ENCODE measurements around the gene ADGRV1.
"Not testable (repeated sequence)": the region's sequence is repeated elsewhere in the genome, so short reads cannot be mapped to it uniquely, and the experiment has no call there.

The ADGRV1 gene

DNA sequence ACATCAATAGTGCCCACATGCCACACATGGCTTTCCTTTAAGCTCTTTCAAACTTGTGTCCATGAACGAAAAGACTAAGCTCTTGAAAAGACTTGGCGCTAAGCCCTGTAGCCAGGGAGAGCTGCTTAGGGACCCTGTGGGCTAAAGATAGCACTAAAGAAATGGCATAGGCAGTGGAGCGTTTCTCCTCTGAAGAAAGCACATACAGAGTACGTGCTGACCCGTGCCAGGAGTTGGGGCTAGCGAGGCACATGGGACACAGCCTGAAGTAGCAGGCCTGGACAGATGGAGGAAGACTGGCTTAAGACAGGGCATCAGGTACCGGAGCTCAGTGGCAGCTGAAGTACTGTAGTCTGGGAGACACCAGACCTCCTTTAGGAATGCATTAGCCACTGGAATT lies 39.7 kb downstream of the ADGRV1 start:
- DNase-seq (ENCODE audit: low read depth): no peak
- H3K4me3 ChIP-seq (ENCODE audit: low read length): no peak overlapping the region
- TF ChIP-seq, protein P1, sequence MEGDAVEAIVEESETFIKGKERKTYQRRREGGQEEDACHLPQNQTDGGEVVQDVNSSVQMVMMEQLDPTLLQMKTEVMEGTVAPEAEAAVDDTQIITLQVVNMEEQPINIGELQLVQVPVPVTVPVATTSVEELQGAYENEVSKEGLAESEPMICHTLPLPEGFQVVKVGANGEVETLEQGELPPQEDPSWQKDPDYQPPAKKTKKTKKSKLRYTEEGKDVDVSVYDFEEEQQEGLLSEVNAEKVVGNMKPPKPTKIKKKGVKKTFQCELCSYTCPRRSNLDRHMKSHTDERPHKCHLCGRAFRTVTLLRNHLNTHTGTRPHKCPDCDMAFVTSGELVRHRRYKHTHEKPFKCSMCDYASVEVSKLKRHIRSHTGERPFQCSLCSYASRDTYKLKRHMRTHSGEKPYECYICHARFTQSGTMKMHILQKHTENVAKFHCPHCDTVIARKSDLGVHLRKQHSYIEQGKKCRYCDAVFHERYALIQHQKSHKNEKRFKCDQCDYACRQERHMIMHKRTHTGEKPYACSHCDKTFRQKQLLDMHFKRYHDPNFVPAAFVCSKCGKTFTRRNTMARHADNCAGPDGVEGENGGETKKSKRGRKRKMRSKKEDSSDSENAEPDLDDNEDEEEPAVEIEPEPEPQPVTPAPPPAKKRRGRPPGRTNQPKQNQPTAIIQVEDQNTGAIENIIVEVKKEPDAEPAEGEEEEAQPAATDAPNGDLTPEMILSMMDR (IDR thresholded peaks at IDR 0.05; ENCODE audit: insufficient read depth, low read depth, low read length, missing control alignments): no peak

DNA sequence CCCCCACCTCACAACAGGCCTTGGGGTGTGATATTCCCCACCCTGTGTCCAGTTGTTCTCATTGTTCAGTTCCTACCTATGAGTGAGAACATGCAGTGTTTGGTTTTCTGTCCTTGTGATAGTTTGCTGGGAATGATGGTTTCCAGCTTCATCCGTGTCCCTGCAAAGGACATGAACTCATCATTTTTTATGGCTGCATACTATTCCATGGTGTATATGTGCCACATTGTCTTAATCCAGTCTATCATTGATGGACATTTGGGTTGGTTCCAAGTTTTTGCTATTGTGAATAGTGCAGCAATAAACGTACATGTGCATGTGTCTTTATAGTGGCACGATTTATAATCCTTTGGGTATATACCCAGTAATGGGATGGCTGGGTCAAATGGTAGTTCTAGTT lies 41.7 kb downstream of the ADGRV1 start:
- not testable (repeated sequence) for DNase-seq (ENCODE audit: low read depth); H3K4me3 ChIP-seq (ENCODE audit: low read length)

DNA sequence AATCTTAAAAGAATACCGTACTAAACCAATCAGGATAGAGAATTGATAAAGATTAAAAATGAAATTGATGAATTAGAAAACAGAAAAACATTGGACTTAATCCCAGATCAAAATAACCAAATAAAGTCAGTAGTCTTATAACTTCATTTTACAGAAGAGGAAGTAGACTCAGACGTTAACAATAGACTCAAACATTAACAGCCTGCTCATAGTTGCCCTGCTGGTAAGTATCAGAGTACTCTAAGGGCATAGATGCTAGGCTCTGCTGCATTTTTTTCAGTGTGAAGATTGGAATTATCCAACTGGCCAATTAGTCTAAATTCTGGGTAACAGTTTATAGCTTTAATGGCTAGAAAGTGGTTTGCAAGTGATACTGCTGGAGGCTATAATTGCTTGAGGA lies 42.9 kb downstream of the ADGRV1 start:
- DNase-seq (ENCODE audit: low read depth): no peak

DNA sequence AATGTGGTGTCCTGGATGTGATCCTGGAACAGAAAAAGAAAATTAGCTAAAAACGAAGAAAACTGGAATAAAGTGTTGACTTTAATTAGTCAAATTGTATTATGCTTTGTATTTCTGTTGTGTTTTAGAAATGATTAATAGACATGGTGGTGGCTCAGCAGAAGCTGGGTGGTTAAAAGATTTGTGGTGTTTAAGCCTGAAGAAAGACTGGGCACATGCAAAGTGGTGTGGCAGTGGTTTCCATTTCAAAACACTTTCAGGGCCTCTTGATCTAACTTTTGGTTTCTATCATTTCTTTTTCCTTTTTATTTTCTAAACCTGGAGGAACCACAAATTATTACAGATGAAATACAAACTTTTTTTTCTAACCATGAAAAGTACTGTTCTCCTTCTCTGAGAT lies 44.1 kb downstream of the ADGRV1 start:
- H3K4me3 ChIP-seq (ENCODE audit: low read length): no peak overlapping the region
- no peak for DNase-seq (ENCODE audit: low read depth)
- TF ChIP-seq, protein P1 (IDR thresholded peaks at IDR 0.05; ENCODE audit: insufficient read depth, low read depth, low read length, missing control alignments): no peak

More for the DNA sequence above, 42.9 kb downstream of the ADGRV1 start:
- H3K4me3 ChIP-seq (ENCODE audit: low read length): no peak overlapping the region
- TF ChIP-seq, protein P1 (IDR thresholded peaks at IDR 0.05; ENCODE audit: insufficient read depth, low read depth, low read length, missing control alignments): no peak

DNA sequence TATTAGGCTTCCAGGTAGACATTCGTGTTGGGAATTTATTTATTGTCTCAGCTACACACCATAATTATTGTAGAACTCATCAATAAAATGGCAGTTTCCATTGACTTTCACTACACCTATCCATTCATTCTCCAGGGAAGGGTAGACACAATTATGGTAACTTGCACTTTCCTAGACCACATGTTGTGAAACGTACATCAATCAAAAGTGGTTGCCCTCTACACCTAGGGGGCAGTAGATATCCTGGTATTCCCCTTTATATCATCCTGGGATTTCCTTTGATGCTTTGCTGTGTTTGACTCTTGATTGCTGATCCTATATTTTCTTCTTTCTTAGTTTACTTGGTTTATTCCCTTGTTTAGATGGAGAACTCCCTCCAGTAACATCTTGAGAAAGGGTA lies 47.9 kb downstream of the ADGRV1 start:
- TF ChIP-seq, protein P1 (IDR thresholded peaks at IDR 0.05; ENCODE audit: insufficient read depth, low read depth, low read length, missing control alignments): peak; percentile 37
- peak; percentile 16 for DNase-seq (ENCODE audit: low read depth)
- H3K4me3 ChIP-seq (ENCODE audit: low read length): no peak overlapping the region

DNA sequence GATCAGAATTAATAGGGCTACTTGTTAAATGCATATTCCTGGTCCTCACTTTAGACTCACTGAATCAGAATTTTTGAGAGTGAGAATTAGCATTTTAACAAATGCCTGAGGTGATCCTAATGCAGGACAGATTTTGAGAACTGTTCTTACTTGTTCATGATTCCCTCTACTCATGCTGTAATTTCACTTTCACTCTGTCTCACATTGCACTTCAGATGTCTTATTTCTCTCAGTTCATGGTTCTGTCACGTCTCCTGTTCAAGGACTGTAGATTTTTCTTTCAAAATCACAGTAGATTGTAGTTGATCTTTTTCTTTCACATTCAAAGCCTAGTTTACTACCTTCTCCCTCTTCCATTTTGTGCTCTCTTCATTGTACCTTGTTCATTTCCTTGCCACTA lies 54.3 kb downstream of the ADGRV1 start:
- no peak overlapping the region for H3K4me3 ChIP-seq (ENCODE audit: low read length)
- TF ChIP-seq, protein P1 (IDR thresholded peaks at IDR 0.05; ENCODE audit: insufficient read depth, low read depth, low read length, missing control alignments): no peak
- no peak for DNase-seq (ENCODE audit: low read depth)

DNA sequence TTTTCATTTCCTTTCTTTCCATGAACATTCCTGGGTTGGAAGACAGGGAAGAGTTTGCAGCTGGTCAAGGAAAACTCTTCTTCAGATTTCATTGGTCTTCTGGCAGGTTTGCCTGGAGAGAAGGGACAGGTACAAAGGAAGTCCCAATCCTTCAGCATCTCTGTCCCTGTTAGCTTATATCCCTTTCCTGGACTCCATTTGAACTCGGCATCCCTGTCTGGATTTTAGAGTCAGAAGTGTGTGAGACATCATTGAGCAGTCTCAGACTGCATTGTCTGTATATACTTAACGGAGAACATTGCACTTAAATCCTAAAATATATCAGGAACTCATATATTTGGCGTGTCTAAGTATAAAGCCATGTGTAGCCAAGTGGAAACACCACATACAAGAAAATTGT lies 54.9 kb downstream of the ADGRV1 start:
- TF ChIP-seq, protein P1 (IDR thresholded peaks at IDR 0.05; ENCODE audit: insufficient read depth, low read depth, low read length, missing control alignments): no peak
- no peak for DNase-seq (ENCODE audit: low read depth)
- H3K4me3 ChIP-seq (ENCODE audit: low read length): no peak overlapping the region

Data from epithelial cell of esophagus (primary cell).